IMR-90 (cell line): ENCODE data around the gene RNF217.

Source experiments
- CEBPB ChIP-seq: IDR thresholded peaks from 2 replicates; pipeline ENCODE4 v1.6.1; 2012; ENCODE audit warnings: low read depth, low read length, improper control_type of control experiment
- CTCF ChIP-seq: conservative IDR thresholded peaks from 2 replicates; pipeline ENCODE4 v1.5.1; 2012; ENCODE audit warnings: mild to moderate bottlenecking, low read depth, low read length, improper control_type of control experiment
- FOS ChIP-seq: fragments of 150-350 bp; IDR thresholded peaks from 2 replicates; pipeline ENCODE4 v1.6.1; 2016; ENCODE audit warnings: low read depth, low read length
- MAFK ChIP-seq: IDR thresholded peaks from 2 replicates; pipeline ENCODE4 v1.6.1; 2012; ENCODE audit warnings: low read depth, low read length, improper control_type of control experiment
- MAZ ChIP-seq: IDR thresholded peaks from 2 replicates; pipeline ENCODE4 v1.6.1; 2012; ENCODE audit warnings: low read depth, mild to moderate bottlenecking, low read length, improper control_type of control experiment, moderate library complexity, borderline replicate concordance
- NFE2L2 ChIP-seq: fragments of 150-350 bp; IDR thresholded peaks from 2 replicates; pipeline ENCODE4 v1.6.1; 2016; ENCODE audit warnings: low read depth, mild to moderate bottlenecking, low read length
- POLR2A ChIP-seq: IDR thresholded peaks from 2 replicates; pipeline ENCODE4 v1.6.1; 2012; ENCODE audit warnings: mild to moderate bottlenecking, low read depth, low read length
- RAD21 ChIP-seq: IDR thresholded peaks from 2 replicates; pipeline ENCODE4 v1.6.1; 2012; ENCODE audit warnings: low read length, improper control_type of control experiment
- RCOR1 ChIP-seq: IDR thresholded peaks from 2 replicates; pipeline ENCODE4 v1.6.1; 2012; ENCODE audit warnings: mild to moderate bottlenecking, low read length, improper control_type of control experiment; ENCODE audit not compliant: insufficient replicate concordance
- RFX5 ChIP-seq: IDR thresholded peaks from 2 replicates; pipeline ENCODE4 v1.8.0; 2012; ENCODE audit warnings: low read depth, mild to moderate bottlenecking, low read length, moderate library complexity
- SMC3 ChIP-seq: fragments of 150-350 bp; IDR thresholded peaks from 2 replicates; pipeline ENCODE4 v1.6.1; 2016; ENCODE audit warnings: low read depth, mild to moderate bottlenecking, antibody characterized with exemption, low read length, moderate library complexity
- TF ChIP-seq, protein P1 (sequence below): fragments of 150-350 bp; IDR thresholded peaks from 2 replicates; pipeline ENCODE4 v1.6.1; 2017; ENCODE audit warnings: mild to moderate bottlenecking, antibody characterized with exemption, low read length, low read depth
- TF ChIP-seq, protein P2 (sequence below): fragments of 150-350 bp; IDR thresholded peaks from 2 replicates; pipeline ENCODE4 v1.6.1; 2016; ENCODE audit warnings: low read depth, mild to moderate bottlenecking, low read length, moderate library complexity, borderline replicate concordance

GRCh38 chr6:125140808-125141207 is 178.6 kb downstream of the RNF217 start:
- no peak for TF ChIP-seq CTCF
- TF ChIP-seq POLR2A = no peak
- no peak for TF ChIP-seq RAD21
- TF ChIP-seq, protein P1, sequence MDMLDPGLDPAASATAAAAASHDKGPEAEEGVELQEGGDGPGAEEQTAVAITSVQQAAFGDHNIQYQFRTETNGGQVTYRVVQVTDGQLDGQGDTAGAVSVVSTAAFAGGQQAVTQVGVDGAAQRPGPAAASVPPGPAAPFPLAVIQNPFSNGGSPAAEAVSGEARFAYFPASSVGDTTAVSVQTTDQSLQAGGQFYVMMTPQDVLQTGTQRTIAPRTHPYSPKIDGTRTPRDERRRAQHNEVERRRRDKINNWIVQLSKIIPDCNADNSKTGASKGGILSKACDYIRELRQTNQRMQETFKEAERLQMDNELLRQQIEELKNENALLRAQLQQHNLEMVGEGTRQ = no peak
- no peak for TF ChIP-seq MAZ
- TF ChIP-seq, protein P2, sequence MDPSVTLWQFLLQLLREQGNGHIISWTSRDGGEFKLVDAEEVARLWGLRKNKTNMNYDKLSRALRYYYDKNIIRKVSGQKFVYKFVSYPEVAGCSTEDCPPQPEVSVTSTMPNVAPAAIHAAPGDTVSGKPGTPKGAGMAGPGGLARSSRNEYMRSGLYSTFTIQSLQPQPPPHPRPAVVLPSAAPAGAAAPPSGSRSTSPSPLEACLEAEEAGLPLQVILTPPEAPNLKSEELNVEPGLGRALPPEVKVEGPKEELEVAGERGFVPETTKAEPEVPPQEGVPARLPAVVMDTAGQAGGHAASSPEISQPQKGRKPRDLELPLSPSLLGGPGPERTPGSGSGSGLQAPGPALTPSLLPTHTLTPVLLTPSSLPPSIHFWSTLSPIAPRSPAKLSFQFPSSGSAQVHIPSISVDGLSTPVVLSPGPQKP = no peak
- TF ChIP-seq SMC3 = no peak
- no peak for TF ChIP-seq FOS
- TF ChIP-seq RFX5 = no peak
- TF ChIP-seq CEBPB = no peak
- TF ChIP-seq RCOR1 = no peak
- TF ChIP-seq NFE2L2 = no peak
- TF ChIP-seq MAFK = no peak
